Ishikawa (cell line): ENCODE data around the gene SPOP.

Source experiments
- CEBPB ChIP-seq: IDR thresholded peaks from 2 replicates; pipeline ENCODE4 v1.6.1; 2012
- CREB1 ChIP-seq: IDR thresholded peaks from 2 replicates; pipeline ENCODE4 v1.6.1; 2012; ENCODE audit warnings: low read depth
- EGR1 ChIP-seq: IDR thresholded peaks from 2 replicates; pipeline ENCODE4 v1.6.1; 2012
- EP300 ChIP-seq: IDR thresholded peaks from 2 replicates; pipeline ENCODE4 v1.6.1; 2012; ENCODE audit warnings: borderline replicate concordance
- FOXM1 ChIP-seq: IDR thresholded peaks from 2 replicates; pipeline ENCODE4 v1.6.1; 2012; ENCODE audit warnings: low read depth, borderline replicate concordance
- MAX ChIP-seq: IDR thresholded peaks from 2 replicates; pipeline ENCODE4 v1.6.1; 2012
- NFIC ChIP-seq: IDR thresholded peaks from 2 replicates; pipeline ENCODE4 v1.6.1; 2012
- RAD21 ChIP-seq: IDR thresholded peaks from 2 replicates; pipeline ENCODE4 v1.6.1; 2012; ENCODE audit warnings: low read depth
- REST ChIP-seq: IDR thresholded peaks from 2 replicates; pipeline ENCODE4 v1.6.1; 2012; ENCODE audit warnings: low read depth, mild to moderate bottlenecking
- TAF1 ChIP-seq: IDR thresholded peaks from 2 replicates; pipeline ENCODE4 v1.6.1; 2012; ENCODE audit warnings: low read depth, mild to moderate bottlenecking
- TCF12 ChIP-seq: IDR thresholded peaks from 2 replicates; pipeline ENCODE4 v1.6.1; 2012; ENCODE audit warnings: low read depth
- TEAD4 ChIP-seq: IDR thresholded peaks from 2 replicates; pipeline ENCODE4 v1.6.1; 2012
- YY1 ChIP-seq: IDR thresholded peaks from 2 replicates; pipeline ENCODE4 v1.6.1; 2012; ENCODE audit warnings: low read depth
- ZBTB7A ChIP-seq: IDR thresholded peaks from 2 replicates; pipeline ENCODE4 v1.6.1; 2012; ENCODE audit warnings: low read depth
- TF ChIP-seq, protein P1 (sequence below): IDR thresholded peaks from 2 replicates; pipeline ENCODE4 v1.6.1; 2012

The SPOP gene

DNA sequence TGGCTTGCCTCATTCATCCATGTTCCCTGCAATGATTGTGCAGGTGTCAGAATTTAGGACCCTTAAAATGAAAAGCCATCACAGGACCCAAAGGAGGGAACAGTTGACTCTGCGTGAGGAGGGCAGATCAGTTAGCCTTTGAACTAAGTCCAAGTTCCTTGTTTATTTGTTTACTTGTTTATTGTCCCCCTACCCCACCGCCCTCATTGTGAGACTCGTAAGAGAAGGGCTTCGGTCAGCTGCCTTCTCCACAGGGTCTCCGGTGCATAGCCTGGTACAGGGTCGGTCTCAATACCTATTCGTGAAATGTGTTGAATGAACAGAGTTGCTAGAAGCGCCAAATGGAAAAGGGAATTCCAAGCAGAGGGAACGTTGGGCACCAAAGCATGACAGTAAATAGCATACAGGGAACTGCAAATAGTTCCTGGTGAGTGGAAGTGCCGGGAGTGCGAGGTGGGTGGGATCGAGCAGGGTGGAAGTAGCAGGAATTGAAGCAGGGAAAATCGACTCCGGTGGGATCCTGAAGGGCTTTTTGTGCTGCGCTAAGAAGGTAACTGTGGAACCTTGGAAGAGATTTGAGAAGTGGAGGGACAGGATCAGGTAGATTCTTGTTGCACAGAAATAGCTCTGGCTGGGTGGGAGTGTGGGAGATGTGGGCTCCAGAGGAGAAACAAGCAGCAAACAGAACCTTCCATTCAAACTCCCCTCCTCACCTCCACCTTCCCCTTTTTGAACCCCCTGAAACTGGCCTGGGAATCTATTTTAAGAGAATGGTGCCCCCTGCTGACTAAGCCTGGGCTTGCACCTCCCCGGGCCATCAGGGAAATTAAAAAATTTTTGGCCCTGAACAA, 17.2 kb upstream of the SPOP start:
- TF ChIP-seq TAF1 = no peak
- peak; percentile 93 for TF ChIP-seq RAD21

DNA sequence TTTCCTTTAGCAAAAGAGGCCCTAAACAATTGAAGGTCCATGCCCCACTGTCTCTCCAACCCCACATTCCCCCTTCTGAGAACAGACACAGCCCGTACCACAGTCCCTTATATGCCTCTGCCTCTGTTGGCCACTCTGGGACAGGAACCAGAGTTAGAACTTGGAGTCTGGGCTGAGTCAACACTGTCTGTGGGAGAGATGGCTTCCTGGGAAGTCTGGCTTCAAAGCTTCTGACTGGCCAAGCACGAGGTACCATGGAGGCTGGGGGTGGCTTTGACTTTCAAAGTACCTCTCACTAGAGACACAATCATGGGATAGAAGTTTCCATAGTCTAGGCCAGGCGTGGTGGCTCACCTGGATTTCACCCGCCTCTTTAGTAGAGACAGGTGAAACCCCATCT, 14.9 kb upstream of the SPOP start:
- TF ChIP-seq MAX (no peak), RAD21 (no peak), REST (no peak), YY1 (no peak), TEAD4 (no peak), EGR1 (no peak), CREB1 (no peak), FOXM1 (no peak), TAF1 (no peak), ZBTB7A (no peak), EP300 (no peak), NFIC (no peak), CEBPB (no peak)
- TF ChIP-seq, protein P1, sequence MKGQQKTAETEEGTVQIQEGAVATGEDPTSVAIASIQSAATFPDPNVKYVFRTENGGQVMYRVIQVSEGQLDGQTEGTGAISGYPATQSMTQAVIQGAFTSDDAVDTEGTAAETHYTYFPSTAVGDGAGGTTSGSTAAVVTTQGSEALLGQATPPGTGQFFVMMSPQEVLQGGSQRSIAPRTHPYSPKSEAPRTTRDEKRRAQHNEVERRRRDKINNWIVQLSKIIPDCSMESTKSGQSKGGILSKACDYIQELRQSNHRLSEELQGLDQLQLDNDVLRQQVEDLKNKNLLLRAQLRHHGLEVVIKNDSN = no peak

DNA sequence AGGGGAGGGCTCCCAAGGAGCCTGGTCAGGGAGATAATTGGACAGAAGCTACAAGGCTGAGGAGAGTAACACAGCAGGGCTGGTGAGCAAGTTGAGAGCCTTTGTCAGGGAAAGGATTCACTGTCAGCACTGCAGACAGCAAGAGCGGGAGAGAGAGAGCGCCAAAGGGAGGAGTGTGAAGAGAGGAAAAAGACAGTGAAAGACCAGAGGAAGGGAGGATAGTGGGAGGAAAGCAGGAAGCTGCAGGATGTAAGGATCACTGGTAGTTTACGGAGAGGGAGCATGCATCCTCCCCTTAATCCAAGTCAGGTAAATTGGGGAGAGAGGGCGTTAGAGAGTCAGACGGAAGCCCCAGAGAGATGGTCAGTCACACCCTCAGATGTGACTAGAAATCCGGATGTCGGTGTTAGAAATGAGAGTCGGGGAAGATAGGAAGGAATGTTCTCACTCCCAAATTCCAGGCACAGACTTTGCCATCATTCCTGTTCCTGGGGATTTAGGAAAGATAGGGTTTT, 13.8 kb upstream of the SPOP start:
- no peak for TF ChIP-seq ZBTB7A
- no peak for TF ChIP-seq MAX
- TF ChIP-seq, protein P1 = no peak
- TF ChIP-seq CEBPB = no peak
- no peak for TF ChIP-seq EP300
- TF ChIP-seq CREB1 = no peak
- no peak for TF ChIP-seq REST
- TF ChIP-seq RAD21 = no peak
- no peak for TF ChIP-seq EGR1
- TF ChIP-seq FOXM1 = no peak
- no peak for TF ChIP-seq YY1
- TF ChIP-seq TAF1 = no peak

DNA sequence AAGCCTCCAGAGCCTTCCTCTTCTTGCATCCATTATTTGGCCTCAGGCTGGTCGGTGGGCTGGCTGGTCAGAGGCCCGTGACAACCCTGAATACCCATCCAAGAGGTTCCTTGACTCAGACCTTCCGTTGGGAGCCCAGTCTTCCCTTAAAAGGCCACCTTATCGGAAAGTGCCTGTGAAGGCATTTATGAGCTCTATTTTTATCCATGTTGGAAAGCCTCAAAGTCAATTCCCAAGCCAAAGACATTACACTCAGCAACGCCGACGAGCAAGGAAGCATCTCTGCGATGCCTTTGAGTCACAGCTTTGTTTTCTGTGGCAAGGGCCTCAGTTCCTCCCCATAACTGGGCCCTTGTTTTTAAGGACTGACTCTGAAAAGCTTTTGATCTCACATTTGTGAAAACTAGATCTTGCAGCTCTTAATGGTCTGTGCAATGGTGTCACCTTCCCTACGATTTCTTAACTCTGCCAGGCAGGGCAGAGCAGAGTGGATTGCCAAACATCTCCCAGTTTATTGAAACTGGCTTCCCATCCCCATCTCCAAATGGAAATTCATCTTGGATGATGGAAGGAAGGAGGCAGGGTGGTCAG, 13.3 kb upstream of the SPOP start:
- TF ChIP-seq EGR1 (no peak), TEAD4 (no peak), TCF12 (no peak), CEBPB (no peak), FOXM1 (no peak), TAF1 (no peak), REST (no peak), YY1 (no peak), MAX (no peak), EP300 (no peak), CREB1 (no peak), NFIC (no peak), ZBTB7A (no peak)
- TF ChIP-seq, protein P1 = no peak
